DMS79 (cell line): Measurements from ENCODE around the gene UVRAG.
"Not testable (repeated sequence)": the region's sequence is repeated elsewhere in the genome, so short reads cannot be mapped to it uniquely, and the experiment has no call there.

Experiments used
- DNase-seq: peaks from one replicate; lab custom pipeline; 2025; lab: John Stamatoyannopoulos, UW

Gene UVRAG

GRCh38 chr11:76026862-76027261 lies 211.9 kb downstream of the UVRAG start:
- no peak for DNase-seq

DNA sequence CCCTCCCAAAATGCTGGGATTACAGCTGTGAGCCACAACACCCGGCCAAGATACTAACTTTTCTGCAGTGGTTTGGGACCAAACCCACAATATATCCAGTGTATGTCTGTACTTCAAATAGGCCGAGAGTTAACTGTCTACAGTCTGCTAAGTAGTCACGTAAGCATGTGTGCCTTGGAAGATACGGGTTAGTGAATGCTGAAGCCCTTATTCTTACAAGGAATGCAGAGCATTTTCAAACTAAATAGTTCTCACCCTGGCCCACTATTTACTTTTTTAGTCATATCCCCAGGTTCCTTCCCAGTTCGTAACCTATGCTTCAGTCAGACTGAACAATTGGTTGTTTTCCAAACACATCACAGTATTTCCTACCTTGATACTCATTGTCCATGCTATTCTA lies 215.3 kb downstream of the UVRAG start:
- DNase-seq: no peak

GRCh38 chr11:76030968-76031590 lies 216.1 kb downstream of the UVRAG start:
- no peak for DNase-seq

DNA sequence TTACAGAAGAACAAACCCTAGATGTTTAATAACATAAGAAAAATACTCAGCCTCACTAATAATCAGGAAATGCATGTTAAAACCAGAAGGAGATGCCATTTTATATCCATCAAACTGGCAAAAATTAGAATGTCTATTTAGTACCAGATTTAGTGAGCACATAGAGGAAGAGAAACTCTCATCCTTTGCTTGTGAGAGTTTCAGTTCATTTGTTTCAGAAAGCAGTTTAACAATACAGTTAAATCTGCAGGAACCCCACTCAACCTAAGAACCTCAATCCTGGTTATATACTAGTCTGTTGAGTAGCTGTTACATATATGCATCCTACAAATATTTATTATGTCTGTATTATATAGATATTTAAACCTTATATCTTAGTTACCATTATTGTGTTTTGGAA lies 218.7 kb downstream of the UVRAG start:
- DNase-seq: no peak

DNA sequence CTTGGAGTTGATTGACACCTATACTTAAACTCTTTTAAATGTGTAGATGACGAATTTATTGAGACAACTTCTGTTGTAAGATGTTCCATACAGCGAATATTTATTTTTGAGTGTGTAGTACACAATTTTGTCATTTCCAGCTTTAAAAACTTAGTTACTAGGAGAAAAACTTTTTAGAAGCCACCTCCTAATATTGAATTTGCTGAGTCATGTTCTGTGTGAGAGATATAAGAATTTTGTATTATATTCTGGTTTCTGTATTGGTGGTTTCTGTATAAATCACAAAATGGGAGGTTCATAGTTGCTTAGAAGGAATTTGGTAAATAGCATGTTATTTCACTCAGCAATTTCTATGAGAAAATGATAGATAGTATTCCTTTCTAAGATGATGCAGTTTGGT lies 220.0 kb downstream of the UVRAG start:
- no peak for DNase-seq

DNA sequence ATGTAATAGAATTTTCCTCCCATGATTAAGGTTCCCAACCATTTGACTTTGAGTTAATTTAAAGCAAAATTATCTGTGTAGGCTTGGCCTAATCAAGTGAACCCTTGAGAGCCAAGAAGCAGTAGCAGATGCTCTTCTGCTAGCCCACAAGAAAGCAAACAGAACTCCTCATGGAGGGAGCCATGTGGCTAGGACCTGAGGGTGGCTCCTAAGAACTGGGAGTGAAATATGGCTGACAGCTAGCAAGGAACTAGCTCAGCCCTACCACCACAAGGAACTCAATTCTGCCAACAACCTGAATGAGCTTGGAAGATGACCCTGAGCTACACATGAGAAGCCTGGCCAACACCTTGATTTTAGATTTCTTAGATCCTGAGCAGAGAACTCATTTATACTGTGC lies 223.6 kb downstream of the UVRAG start:
- no peak for DNase-seq

- DNase-seq: no peak
These were observed 226.2 kb downstream of the UVRAG start for GRCh38 chr11:76041208-76041607.

- DNase-seq: no peak
These were observed 229.8 kb downstream of the UVRAG start for GRCh38 chr11:76044750-76045320.

DNA sequence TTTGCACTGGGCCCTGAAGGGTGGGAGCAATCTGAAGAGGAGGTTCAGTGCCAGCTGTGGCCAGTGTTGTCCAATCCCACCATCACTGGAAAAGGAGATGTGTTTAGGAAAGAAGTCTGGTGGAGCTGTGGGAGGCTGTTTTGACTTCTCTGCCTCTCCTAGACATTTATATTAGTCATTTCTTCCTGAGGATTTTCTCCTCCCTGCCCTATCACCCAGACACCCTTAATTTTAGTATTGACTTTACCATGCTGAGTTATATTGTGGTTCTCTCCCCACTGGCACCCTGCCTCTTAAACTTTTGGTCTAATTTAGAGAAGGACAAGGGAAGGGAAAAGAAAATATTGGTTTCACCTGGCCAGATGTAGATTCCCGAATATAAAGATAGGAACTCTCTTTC lies 232.2 kb downstream of the UVRAG start:
- no peak for DNase-seq

DNA sequence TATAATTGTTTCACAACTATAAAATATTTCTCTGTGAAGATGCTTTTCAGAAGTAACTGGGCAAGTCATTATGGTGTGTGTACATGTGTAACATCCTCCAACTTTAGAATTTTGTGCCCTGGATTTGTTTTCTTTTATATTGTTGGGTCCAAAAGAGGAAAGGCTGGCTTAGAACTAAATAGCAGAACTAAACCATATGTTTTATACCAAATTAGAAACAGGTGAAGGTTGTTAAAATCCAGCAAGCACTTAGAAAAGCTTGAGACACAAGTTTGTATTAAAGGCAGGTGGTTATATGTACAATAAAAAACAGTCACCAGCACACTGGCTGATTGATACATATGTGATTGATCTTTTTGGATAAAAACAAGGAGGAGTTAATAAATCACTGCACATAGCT lies 232.8 kb downstream of the UVRAG start:
- DNase-seq: no peak

DNA sequence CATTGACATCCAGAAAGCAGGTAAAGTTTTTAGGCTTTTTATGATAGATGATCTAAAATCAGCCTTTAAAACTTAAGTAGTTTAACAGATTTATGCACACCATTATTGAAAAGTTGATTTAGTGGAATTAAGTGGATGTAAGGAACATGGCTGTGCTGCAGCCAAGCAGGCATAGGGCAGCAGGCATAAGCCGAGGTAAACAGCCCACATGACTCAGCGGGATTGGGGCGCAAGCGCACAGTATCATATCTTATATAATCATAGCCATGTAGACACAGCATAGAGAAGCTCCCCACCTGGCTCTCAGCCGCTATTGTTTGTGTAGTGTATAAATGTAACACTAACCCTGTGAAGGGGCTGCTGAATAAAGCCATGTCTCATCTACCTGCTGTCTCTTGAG lies 233.8 kb downstream of the UVRAG start:
- DNase-seq: no peak

DNA sequence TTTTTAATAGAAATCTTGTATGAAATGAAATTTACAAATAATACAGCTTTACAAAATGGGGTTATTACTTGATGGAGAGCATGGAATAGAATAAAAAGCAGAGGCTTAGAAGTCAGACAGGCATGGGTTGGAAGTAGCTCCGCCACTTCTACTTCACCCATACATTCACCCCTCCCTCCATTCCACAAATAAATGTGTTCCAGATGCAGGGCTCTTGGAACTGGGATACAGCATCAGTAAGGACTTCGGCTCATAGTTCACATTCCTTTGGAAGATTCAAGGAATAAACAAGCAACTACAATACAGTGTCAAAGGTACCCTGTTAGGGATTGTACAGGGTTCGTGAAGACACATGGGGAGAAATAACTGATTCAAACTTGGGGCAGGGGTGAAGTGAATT lies 234.5 kb downstream of the UVRAG start:
- DNase-seq: no peak

DNA sequence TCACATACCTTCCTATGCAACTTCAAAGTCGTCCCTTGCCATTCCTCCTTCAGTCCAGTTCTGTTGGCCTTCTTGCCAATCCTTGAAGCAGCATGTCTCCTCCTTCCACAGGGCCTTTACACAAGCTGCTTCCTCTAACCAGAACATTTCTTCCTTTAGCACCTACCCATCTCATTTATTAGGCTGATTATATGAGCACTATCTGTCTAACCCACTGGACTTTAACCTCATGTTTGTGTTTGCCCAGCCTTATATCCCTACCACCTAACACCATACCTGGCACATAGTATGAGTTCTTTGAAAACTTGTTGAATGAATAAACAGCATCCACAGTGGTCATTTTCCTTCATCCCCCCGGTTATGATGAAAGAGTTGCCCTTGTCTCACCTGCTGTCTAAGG lies 236.9 kb downstream of the UVRAG start:
- no peak for DNase-seq

GRCh38 chr11:76054330-76054729 lies 239.3 kb downstream of the UVRAG start:
- no peak for DNase-seq

- no peak for DNase-seq
These were observed 241.9 kb downstream of the UVRAG start for GRCh38 chr11:76056876-76057275.

- DNase-seq: not testable (repeated sequence)
These were observed 245.5 kb downstream of the UVRAG start for GRCh38 chr11:76060475-76061036.

- DNase-seq: no peak
These were observed 247.7 kb downstream of the UVRAG start for GRCh38 chr11:76062733-76063132.

GRCh38 chr11:76064192-76064591 lies 249.2 kb downstream of the UVRAG start:
- DNase-seq: no peak

DNA sequence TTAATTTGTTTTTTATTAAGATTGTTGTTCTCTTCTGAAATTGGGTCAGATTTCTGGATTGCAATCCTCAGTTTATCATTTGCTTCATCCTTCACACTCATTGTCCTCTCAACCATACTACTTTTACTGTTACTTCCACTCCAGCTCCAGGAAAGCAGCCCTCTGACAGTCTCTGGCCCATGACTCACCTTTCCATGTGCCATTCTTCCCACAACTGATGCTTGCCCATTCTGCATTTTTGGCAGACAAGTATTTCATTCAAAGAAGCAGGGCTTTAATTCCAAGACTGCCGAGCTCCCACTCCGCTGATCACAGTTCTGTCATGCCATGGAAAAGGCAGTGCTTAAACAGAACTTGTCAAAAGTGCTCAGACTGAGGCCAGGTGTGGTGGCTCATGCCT lies 252.1 kb downstream of the UVRAG start:
- DNase-seq: no peak

GRCh38 chr11:76069001-76069400 lies 254.0 kb downstream of the UVRAG start:
- DNase-seq: peak; percentile 69

GRCh38 chr11:76071090-76071489 lies 256.1 kb downstream of the UVRAG start:
- DNase-seq: no peak

DNA sequence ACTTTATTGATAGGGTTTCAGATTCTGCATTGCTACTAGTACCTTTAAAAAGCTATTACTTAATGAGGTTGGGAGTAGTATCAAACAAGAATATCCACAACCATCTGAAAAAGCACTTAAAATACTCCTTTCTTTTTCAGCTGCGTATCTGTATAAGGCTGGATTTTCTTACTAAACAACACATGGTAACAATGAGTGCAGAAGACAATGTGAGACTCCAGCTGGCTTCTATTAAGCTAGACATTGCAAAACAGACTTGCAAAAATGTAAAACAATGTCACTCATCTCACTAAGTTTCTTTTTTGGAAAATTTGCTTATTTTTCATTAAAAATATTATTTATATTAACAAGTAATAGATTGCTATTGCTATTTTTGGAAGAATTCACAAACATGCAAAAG lies 258.7 kb downstream of the UVRAG start:
- no peak for DNase-seq

- no peak for DNase-seq
These were observed 259.4 kb downstream of the UVRAG start for GRCh38 chr11:76074148-76075095.
